ENCODE data around the gene BAMBI. TPM values are rescaled to one million over a fixed set of nuclear protein-coding genes. Genes with fewer than 3 reads are reported as not detected.

The BAMBI gene
- total RNA-seq, 2 donors from 2014 or later, result 9.1 to 26.0 TPM

DNA sequence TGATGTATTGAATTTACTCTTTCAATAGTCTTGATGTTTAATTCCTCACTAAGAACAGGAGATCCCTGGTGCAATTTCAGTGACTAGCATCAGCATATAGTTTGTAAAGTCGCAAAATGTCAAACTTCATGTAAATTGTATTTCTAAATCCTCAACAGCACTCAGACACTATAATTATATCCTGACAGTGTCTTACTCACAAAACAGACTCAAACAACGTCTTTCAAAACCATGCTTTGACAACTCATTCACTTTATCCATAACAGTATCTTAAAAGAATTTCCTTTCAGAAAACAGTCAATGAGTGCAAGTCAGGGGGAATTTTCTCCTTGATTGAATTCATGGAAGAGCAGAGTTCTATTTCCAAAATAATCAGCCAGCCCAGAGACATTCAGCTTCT lies 20.8 kb downstream of the BAMBI start:
- H3K4me3 ChIP-seq, result no peak overlapping the region
- TF ChIP-seq, protein P1, sequence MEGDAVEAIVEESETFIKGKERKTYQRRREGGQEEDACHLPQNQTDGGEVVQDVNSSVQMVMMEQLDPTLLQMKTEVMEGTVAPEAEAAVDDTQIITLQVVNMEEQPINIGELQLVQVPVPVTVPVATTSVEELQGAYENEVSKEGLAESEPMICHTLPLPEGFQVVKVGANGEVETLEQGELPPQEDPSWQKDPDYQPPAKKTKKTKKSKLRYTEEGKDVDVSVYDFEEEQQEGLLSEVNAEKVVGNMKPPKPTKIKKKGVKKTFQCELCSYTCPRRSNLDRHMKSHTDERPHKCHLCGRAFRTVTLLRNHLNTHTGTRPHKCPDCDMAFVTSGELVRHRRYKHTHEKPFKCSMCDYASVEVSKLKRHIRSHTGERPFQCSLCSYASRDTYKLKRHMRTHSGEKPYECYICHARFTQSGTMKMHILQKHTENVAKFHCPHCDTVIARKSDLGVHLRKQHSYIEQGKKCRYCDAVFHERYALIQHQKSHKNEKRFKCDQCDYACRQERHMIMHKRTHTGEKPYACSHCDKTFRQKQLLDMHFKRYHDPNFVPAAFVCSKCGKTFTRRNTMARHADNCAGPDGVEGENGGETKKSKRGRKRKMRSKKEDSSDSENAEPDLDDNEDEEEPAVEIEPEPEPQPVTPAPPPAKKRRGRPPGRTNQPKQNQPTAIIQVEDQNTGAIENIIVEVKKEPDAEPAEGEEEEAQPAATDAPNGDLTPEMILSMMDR (IDR thresholded peaks at IDR 0.05), result no peak
- no peak for TF ChIP-seq POLR2A (IDR thresholded peaks at IDR 0.05)
- DNase-seq (no peak), ATAC-seq (no peak)
- no peaks in the 10 kb centered on the region for H3K9me3 ChIP-seq
- no peaks in the 10 kb centered on the region for H3K27me3 ChIP-seq
- WGBS, 2 donors, result 62 to 71% methylated on average over 2 of the region's 2 CpGs
- H3K27ac ChIP-seq, result no peak overlapping the region
- no peaks in the 10 kb centered on the region for H3K4me1 ChIP-seq
- no peaks in the 10 kb centered on the region for H3K36me3 ChIP-seq (replicated peaks in 1 of 2; ENCODE audit: insufficient read depth in 1 of 2, low read depth in 2 of 2)
- intact Hi-C loops (cut with DNase I), result no loop called here

DNA sequence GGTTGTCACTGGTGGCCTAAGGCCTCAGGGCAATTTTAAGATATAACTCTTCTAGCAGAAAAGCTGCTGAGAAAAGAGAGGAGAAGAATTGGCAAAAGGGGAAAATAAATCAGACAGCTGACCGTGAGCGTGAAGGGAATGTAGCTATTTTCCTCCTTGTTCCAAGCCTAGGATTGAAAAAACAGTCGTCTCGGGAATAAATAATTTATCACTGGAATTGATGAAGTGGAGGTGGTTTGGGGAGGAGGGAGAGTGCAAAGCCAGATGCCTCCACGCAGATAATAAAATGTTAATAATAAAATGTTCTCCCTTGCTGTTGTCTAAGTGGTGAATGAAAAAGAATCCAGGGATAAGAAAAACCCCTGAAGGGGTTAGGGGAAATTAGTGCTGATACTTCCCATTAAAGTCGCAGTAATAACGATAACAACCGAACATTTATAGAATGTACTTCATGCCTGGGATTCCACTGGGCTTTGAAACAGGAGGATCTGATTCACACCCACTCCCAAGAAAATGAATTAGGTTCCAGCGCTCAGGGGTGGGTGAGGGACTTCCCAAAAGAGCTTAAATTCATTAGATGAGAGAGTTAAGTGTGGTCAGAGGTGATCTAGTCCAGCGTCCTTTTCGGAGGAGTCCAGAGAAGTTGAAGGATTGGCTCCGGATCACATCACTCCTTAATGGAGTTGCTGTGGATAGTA lies 27.3 kb downstream of the BAMBI start:
- 62 to 67% methylated on average over 12 of the region's 12 CpGs for WGBS, 2 donors
- no peak for DNase-seq

DNA sequence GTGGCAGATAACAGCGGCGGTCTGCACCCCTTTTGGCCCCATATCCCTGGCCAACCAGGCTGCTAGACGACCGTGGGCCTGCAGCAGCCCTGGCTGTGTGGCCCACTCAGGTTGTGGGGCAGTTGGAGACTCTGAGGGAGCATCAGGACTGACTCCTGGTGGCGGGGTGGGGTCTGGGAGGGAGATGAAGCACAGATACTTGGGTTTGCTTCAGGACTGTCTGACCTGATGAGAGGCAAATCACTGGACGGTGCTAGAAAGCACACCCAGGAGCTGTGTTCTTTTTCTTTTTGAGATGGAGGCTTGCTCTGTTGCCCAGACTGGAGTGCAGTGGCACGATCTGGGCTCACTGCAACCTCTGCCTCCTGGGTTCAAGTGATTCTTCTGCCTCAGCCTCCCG lies 28.2 kb downstream of the BAMBI start:
- intact Hi-C loops (cut with DNase I), result no loop called here
- H3K9me3 ChIP-seq, result no peaks in the 10 kb centered on the region
- H3K36me3 ChIP-seq (replicated peaks in 1 of 2; ENCODE audit: insufficient read depth in 1 of 2, low read depth in 2 of 2), result no peaks in the 10 kb centered on the region
- H3K4me3 ChIP-seq, result no peak overlapping the region
- peaks cover 4% of the 10 kb centered on the region for H3K4me1 ChIP-seq
- H3K27ac ChIP-seq, result no peak overlapping the region
- DNase-seq, result no peak
- WGBS, 2 donors, result 70 to 78% methylated on average over 8 of the region's 8 CpGs
- ATAC-seq, result no peak
- TF ChIP-seq, protein P1 (IDR thresholded peaks at IDR 0.05), result no peak
- no peak for TF ChIP-seq POLR2A (IDR thresholded peaks at IDR 0.05)
- no peaks in the 10 kb centered on the region for H3K27me3 ChIP-seq

More for the DNA sequence above, 27.3 kb downstream of the BAMBI start:
- Histone ChIP-seq H3K9me3 (no peaks in the 10 kb centered on the region), H3K27me3 (no peaks in the 10 kb centered on the region), H3K27ac (no peak overlapping the region), H3K4me1 (no peaks in the 10 kb centered on the region), H3K36me3 (replicated peaks in 1 of 2; ENCODE audit: insufficient read depth in 1 of 2, low read depth in 2 of 2) (no peaks in the 10 kb centered on the region), H3K4me3 (no peak overlapping the region)
- TF ChIP-seq, protein P1 (IDR thresholded peaks at IDR 0.05), result no peak
- TF ChIP-seq POLR2A (IDR thresholded peaks at IDR 0.05), result no peak
- intact Hi-C loops (cut with DNase I), result no loop called here
- ATAC-seq, result no peak

DNA sequence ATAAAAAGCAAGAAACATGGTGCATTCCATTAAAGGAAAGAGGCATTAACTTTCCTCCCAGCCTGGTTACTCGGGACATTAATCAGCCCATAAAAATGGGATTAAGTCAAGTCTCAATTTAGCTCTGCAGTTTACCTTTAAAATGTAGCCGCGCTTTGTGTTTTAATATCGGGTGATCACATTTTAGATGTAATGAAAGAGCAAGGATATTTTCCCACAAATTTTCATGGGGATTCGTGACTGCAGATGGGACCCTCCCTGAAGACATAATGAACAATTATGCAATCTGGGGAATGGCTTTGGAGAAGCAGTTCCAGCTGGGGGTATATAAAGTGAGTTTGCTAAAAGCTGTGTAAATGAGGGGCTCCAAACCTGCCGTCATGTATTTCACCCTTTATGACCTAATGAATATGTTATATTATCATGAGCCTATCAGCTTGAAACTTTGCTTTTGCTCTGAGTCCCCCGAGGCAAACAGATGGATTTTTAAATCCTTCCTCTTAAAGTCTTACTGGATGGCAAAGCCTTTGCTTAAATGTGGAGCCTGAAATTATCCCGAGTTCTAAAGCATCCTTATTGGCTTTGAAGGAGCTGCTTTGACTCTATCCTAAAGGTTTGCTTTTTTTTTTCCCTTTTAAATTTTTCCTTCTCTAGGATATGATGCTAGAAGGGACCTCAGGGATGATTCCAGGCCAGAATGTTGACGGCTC lies 31.8 kb downstream of the BAMBI start:
- 70 to 79% methylated on average over 9 of the region's 9 CpGs for WGBS, 2 donors
- no peak overlapping the region for H3K27ac ChIP-seq
- no peaks in the 10 kb centered on the region for H3K27me3 ChIP-seq
- intact Hi-C loops (cut with DNase I), result no loop called here
- H3K9me3 ChIP-seq, result no peaks in the 10 kb centered on the region
- H3K4me1 ChIP-seq, result peaks cover 5% of the 10 kb centered on the region
- no peak for ATAC-seq
- DNase-seq, result no peak
- TF ChIP-seq POLR2A (IDR thresholded peaks at IDR 0.05), result no peak
- TF ChIP-seq, protein P1 (IDR thresholded peaks at IDR 0.05), result no peak
- H3K36me3 ChIP-seq (replicated peaks in 1 of 2; ENCODE audit: insufficient read depth in 1 of 2, low read depth in 2 of 2), result no peaks in the 10 kb centered on the region
- no peak overlapping the region for H3K4me3 ChIP-seq
